DMS79 (cell line): ENCODE results near the gene KIAA1671.

Experiments used
- DNase-seq: peaks from one replicate; lab custom pipeline; 2025; lab: John Stamatoyannopoulos, UW

Gene KIAA1671

DNA sequence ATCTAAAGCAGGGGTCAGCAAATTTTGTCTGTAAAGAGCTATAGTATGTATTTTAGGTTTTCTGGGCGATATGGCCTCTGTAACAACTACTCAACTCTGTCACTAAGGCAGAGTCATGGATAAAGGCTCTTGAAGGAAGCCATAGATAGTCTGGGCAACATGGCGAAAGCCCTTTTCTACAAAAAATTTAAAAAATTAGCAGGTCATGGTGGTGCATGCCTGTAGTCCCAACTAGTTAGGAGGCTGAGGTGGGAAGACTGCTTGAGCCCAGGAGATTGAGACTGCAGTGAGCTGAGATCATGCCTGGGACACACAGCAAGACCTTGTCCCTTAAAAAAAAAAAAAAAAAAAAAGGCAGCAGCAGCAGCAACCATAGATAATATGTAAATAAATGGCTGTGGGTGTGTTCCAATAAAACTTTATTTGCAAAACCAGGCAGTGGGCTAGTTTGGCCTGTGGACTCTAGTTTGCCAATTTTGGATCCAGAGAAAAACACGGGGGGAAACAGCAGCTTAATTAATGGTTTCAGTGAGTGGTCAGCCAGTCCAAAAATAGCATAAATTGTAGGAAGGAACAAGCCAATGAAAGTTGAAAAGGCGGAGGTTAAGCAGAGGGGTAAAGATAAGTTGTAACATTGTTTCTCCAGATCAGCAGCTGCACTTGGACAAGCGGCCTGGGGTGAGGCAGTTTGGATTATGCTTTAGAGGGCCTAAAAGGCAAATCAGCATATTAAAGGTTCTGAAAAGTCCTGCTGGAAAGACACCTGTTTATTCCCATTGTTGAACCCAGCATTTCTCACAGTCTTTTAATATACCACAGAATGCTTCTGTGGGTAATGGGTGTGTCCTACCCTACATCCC is 62.6 kb downstream of the KIAA1671 start:
- DNase-seq, result no peak

DNA sequence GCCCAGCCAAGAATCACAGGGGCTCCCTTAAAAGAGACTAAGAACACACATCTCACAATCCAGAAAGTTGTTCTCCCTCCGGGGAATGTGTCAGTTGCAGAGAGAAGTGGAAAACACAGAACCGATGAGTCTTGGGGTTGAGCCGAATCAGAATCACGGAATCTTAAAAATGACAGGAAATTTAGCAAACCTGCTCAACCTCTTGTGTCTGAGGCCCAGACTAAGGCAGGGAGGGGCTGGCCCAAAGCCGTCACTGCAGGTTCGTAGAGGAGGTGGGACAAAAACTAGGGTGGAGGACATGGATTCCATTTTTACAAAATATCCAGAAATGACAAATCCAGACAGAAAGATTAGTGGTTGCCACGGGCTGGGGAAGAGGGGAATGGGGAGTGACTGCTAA is 63.8 kb downstream of the KIAA1671 start:
- DNase-seq, result no peak

DNA sequence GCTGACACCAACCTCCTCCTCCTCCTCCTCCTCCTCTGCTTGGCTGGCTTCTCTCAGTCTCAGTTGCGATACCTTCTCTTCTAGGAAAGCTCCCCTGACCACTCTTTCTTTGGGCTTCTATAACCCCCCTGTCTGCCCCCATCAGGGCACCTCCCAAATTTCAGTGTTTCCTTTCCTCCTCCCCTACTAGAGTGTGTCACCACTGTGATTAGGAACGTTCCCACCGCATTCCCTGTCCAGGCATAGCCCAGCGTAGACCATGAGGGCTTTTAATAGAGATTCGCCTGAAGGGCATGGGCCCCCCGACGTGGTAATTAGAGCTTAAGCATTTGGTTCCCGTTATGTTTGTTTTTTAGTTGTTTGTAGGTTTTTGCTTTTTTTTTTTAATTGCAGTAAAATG is 65.5 kb downstream of the KIAA1671 start:
- no peak for DNase-seq

DNA sequence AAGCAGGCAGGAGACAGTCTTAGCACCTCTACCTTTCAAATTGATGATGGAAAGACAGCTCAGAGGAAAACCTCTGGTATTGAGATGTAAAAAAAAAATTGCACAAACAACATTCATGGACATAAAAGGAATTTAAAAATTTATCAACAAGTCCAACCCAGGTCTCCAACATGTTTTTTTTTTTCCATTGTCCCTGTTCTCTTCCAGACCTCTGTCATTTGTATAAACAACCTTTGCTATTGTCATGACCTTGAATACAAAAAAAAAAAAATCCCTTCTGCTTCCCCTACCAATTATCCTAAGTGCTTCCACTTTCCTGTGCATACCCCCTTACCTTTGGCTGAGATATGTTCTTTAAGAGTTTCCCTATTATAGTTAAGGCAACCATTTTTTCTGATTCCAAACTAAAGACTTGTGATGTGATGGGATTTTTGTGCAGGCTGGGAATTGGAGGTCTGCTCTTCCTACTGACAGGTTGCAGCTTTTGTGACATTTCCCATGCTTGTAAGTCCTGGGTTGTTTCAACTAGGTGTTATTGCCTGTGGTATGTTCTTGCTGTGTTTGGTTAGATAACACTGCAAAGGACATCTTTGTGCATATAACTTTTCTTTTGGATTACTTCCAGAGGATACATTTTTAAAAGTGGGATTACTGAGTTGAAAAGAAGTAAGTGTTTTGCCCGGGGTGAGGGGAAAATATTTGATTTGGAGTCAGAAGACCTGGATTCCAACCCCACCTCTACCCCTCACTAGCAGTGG is 67.1 kb downstream of the KIAA1671 start:
- no peak for DNase-seq

DNA sequence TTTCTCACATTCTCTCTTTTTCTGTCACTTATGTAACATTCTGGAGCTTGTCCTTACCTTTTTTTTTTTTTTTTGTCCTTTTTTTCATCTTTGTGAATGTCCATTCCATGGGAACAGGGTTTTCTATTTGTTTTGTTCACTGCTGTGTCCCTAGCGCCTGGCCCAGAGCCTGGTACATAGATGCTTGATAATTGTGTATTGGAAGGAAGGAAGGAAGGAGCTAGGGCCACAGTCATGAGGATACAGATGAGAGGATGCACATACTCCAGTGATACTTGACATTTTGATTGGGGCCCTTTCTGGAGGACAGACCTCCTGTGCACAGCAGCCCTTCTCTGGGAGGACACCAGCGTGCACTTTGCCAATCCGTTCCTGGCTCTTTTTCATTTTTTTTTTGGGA is 68.9 kb downstream of the KIAA1671 start:
- no peak for DNase-seq

DNA sequence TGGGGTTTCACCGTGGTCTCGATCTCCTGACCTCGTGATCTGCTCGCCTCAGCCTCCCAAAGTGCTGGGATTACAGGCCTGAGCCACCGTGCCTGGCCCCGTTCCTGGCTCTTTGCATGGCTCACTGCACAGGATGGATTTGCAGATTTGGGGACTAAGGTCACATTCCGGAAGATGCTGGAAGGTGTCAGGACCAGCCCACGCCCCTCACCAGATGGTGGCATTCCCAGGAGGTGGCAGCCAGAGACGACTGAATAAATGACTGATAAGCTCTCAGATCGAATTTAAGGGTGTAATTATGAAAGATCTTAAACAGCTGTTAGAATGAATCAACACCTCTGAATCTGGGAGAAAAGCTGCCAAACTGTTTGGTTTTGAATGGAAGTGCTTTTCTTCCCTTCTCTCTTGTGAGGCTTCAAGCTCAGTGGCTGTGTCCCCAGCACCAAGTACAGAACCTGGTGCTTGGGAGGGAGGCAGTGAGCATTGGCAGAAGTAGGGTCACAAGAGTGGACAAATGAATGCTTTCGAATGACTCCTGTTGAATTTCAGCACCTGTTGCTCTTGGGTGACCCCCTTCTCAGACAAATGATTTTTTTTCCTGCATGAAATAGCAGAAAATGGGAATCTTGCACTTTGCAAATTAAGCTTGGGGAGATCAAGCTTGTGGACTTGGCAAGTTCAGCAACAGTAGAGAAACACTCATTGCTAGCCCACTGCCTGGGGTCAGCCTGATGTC is 69.6 kb downstream of the KIAA1671 start:
- DNase-seq, result no peak

DNA sequence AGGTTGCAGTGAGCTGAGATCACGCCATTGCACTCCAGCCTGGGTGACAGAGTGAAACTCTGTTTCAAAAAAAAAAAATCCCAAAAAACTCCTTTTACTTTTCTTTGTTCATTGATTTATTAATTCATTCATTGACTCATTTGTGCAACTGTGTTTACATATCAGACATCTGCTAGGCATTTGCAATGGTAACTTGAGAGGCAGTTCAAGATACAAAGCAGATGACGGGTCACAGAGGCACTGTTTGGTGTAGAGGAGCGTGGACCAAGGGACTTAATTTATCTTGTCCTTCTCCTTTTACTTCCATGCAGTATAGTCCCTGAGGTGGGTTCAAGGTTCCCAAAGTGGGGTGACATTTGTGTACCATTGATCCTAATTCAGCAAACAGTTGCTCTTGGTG is 71.4 kb downstream of the KIAA1671 start:
- no peak for DNase-seq

DNA sequence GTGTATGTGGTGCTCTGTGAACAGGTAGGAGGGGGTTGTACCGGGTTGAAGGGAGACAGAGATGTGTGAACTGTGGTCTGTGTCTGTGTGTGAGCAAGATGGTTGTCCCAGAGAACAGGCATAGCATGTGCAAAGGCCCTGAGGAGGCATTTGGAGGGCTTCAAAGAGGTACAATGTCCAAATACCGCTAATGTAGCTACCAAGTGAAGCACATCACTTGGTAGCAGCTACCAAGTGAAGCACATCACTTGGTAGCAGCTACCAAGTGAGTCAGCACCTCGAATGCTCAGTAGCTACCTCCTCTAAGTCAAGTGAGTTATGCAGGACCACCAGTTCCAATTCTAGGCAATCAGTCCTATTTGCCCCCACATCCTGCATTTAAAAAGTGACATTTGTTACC is 72.4 kb downstream of the KIAA1671 start:
- DNase-seq, result no peak

DNA sequence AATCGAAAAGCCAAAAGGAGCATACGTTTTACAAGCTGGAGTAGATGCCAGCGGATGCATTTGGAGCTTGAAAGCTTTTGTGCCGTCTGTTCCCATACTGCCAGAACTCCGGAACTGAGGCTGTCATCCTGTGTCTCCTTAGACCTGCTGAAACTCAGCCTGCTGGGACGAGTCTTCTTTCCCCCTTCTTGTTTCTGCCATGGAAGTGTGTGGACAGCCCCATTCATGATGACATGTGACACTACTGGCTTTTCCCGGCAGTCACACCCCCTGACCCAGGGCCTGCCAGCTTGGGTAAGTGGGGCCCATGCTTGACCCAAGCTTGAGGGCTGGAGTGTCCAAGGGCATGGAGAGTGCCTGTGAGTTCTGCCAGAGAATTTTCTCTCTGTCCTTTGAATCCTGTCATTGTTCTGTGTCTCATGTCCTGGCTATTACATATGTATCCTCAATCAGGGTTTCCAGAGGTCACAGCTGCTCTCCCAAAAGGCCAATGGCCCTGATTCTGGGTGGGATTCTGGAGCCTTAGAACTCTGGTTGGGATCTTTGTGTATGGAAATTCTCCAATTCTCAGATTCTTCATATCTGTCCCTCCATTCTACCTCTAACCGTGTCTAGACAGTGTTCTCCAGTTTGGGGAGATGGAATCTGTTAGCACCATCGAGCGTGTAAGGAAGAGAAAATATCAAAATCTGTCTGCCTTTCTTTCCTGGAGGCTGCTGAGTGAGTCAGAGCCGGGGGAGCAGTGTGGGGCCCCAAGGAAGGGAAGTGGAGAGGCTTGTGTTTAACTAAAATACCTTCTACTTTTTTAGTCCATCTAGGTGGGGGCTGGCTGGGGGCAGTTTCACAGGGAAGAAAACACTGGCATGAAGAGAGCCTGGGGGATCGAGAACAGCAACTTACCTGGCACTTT is 73.2 kb downstream of the KIAA1671 start:
- DNase-seq, result no peak

DNA sequence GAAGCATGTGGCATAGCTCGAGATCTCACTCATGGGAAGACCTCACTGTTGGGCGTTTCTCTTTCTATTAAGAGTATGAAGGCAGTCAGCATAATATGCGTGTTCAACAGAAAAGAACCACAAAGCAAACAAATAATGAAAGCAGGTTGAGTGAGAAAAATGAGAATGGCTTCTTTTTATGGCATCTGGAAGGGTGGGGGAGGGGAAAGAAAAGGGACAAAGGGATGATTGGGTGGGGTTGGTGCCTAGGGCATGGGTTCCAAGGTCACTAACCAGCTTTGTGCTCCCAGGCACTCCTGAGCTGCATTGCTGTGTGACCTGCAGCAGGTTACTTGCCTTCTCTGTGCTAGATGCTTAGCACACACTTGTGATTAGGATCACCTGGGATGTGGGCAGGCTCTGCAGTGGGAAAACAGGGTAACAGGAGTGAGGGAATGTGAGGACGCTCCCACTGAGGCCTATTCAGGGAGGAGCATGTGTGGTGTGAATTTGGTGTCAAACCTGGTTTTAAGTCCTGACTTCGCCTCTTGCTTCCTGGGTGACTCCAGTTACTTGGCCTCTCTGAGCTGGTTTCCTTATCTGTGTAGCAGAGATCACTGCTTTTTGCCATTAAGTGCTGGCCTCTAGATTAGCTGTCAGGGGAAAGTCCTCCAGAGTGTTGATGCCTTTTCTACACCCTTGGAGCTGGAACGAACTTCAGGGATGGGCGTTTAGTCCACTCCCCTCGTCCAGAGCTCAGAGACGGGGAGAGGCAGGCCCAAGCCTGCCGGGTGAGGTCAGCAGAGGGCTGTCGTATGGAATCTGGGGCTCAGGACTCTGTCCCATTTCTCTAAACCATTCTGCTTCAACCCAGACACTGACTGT is 74.8 kb downstream of the KIAA1671 start:
- no peak for DNase-seq

DNA sequence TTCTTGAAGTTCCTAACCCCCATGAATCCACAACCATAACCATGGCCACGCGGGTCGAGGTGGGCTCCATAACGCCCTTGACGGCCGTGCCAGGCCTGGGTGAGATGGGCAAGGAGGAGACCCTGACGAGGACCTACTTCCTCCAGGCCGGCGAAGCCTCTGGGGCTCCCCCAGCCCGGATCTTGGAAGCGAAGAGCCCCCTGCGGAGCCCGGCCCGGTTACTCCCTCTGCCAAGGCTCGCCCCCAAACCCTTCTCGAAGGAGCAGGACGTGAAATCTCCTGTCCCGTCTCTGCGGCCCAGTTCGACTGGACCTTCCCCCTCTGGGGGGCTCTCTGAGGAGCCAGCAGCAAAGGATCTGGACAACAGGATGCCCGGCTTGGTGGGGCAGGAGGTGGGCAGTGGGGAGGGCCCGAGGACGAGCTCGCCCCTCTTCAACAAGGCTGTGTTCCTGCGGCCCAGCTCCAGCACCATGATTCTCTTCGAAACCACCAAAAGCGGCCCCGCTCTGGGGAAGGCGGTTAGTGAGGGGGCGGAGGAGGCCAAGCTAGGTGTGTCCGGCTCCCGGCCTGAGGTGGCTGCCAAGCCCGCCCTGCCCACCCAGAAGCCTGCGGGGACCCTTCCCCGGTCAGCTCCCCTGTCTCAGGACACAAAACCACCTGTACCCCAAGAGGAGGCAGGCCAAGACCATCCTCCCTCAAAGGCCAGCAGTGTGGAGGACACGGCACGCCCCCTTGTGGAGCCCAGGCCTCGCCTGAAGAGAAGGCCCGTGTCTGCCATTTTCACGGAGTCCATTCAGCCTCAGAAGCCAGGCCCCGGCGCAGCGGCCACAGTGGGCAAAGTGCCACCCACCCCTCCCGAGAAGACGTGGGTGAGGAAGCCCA is 75.7 kb downstream of the KIAA1671 start:
- DNase-seq, result no peak

DNA sequence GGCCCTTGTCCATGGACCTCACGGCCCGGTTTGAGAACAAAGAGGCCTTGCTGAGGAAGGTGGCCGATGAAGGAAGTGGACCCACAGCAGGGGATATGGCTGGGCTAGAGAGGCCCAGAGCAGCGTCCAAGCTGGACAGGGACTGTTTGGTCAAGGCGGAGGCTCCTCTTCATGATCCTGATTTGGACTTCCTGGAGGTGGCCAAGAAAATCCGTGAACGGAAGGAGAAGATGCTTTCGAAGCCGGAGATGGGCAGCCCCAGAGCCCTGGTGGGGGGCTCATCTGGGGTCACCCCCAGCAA is 76.3 kb downstream of the KIAA1671 start:
- no peak for DNase-seq

DNA sequence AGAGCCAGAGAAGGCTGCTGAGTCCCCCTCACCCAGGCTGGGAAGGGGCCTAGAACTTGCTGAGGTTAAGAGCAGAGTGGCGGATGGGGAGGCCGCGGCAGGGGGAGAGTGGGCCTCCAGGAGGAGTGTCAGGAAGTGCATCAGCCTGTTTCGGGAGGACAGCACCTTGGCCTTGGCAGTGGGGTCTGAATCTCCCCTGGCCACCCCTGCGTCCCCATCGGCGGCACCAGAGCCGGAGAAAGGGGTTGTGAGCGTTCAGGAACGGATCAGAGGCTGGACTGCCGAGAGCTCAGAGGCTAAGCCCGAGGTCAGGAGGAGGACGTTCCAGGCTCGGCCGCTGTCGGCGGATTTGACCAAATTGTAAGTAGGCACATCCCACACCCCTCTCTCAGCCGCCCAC is 76.7 kb downstream of the KIAA1671 start:
- no peak for DNase-seq

DNA sequence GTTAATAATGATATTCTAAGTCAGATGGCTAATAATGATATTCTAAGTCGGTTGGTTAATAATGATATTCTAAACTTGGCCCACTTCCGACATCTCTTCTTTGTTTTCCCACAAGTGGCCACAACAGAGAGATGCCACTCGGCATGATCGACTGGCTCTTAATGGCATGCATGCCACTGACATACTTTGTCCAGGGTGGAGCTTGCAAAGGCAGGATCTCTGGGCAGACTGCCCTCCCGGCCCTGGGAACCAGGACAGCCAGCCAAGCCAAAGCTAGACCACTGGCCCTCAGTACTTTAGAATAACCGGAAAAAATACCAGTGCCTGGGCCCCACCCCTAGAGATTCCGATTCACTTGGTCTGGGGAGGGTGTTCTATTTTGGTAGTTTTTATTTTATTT is 78.1 kb downstream of the KIAA1671 start:
- no peak for DNase-seq

DNA sequence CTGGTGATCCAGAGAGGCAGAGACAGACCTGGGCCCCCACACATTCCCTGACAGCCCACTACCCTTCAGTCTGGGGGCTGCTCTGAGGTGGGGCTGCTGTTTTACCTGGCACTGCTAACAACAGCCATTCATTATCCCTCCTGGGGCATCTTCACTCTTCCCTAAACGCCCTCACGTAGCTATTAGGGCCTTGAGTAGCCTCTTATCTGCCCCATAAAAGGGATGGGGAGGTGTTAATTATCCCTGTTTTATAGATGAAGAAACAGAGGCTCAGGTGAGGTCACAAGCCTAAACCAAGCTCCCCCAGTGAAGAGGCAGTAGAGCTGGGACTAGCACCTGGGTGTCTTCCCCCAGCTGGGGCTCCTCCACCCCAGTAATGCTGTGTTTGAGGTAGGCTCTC is 79.5 kb downstream of the KIAA1671 start:
- no peak for DNase-seq

DNA sequence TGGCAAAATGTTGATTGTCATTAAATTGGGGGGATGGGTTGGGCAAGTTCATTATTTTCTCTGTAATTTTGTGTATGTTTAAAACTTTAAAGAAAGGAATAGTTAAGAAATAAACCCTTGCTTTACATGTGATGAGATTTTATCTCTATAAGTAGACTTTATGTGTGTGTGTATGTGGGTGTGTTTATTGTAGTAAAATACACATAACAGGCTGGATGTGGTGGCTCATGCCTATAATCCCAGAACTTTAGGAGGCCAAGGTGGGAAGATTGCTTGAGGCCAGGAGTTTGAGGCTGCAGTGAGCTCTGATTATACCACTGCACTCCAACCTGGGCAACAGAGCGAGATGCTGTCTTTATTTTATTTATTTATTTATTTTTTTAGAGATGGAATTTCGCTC is 83.2 kb downstream of the KIAA1671 start:
- DNase-seq, result no peak

DNA sequence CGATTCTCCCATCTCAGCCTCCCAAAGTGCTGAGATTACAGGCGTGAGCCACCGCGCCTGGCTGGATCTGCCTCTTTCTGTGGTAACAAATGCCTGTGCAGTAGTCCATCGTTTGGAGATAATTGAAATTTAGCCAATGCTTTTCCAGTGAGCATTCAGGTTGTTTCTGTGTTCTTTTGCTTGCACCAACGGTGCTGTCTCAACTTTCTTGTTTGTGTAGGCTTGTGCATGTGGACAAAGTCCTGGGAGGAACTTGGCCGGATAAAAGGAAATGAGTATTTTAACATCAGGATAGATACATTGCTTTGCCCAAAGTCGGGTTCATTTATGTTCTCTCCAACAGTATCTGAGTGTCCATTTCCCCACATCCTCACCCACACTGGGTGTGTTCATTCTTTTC is 85.7 kb downstream of the KIAA1671 start:
- DNase-seq, result no peak

DNA sequence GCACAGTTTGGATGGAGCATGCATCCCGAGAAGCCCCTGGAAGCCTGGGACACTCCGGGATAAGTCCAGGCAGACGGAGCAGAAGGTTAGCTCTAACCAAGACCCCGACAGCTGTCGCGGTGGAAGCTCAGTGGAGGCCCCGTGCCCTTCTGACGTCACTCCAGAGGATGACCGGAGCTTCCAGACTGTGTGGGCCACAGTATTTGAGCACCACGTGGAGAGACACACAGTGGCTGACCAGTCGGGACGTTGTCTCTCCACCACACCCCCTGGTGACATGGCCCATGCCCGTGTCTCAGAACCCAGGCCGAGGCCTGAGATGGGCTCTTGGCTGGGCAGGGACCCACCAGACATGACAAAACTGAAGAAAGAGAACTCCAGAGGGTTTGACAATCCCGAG is 86.3 kb downstream of the KIAA1671 start:
- no peak for DNase-seq

DNA sequence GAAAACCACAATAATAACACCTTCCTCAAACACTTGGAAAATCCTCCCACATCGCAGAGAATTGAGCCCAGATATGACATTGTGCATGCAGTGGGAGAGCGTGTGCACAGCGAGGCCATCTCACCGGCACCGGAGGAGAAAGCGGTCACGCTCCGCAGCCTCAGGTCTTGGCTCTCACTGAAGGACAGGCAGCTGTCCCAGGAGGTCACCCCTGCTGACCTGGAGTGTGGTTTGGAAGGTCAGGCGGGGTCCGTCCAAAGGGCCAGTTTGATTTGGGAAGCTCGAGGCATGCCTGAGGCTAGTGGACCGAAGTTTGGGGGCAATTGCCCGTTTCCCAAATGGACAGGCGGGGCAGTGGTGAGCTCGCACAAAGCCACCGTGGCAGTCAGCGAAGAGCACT is 86.7 kb downstream of the KIAA1671 start:
- no peak for DNase-seq

DNA sequence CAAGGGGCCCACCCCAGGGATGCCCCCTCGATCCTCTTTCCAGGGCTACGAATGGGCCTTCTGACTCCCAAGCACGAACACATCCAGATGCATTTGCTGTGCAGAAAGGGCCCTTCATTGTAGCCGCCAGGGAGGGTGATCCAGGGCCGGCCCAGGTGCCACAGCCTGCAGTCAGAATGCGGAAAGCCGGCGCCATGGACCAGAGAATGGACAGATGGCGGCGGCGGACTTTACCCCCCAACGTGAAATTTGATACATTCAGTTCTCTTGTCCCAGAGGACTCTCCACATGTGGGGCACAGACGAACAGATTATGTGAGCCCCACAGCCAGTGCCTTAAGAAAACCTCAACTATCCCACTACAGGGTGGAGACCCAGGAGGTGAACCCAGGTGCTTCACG is 87.2 kb downstream of the KIAA1671 start:
- DNase-seq, result no peak
